T-cell (primary cell): Measurements from ENCODE around the gene UTP4. TPM values are rescaled to one million over a fixed set of nuclear protein-coding genes. Genes with fewer than 3 reads are reported as not detected.

Experiments used
- ATAC-seq, 4 experiments: fragments of 200-7000 bp in 3 of 4; fragments of 150-1000 bp in 1 of 4; cut with Tn5 transposase; replicated peaks in 1 of 4; 1 replicate in 3 of 4; 2 replicates in 1 of 4; pipeline ENCODE4 v1.10.0; 2021; ENCODE audit warnings: moderate library complexity in 3 of 4, mild to moderate bottlenecking in 2 of 4, moderate number of reproducible peaks in 1 of 4
- CTCF ChIA-PET, 2 donors: fragments of 300-600 bp; sonication (Branson Sonifier 250); formaldehyde crosslinking; loops; one replicate each; lab custom pipeline; 2022; ENCODE audit warnings: antibody characterized with exemption in 2 of 2; lab: Charles Lee
- POLR2A ChIA-PET, 2 donors: fragments of 300-600 bp; sonication (Branson Sonifier 250); formaldehyde crosslinking; loops; one replicate each; lab custom pipeline; 2022; ENCODE audit warnings: antibody characterized with exemption in 2 of 2; lab: Charles Lee
- DNase-seq, 35 experiments: peaks; one replicate each; pipeline versions ENCODE4 v3.0.0 to v3.0.0-alpha.2; 2013 to 2023
- H3K27ac ChIP-seq: one replicate; pipeline ENCODE4 v1.5.1; 2013; ENCODE audit warnings: low read length
- H3K27me3 ChIP-seq, 2 experiments: replicated peaks in 1 of 2; 1 replicate in 1 of 2; 2 replicates in 1 of 2; pipeline versions ENCODE4 v1.6.1 to v1.7.0; 2013; ENCODE audit warnings: low read length in 1 of 2, mixed read lengths in 1 of 2; ENCODE audit not compliant: control insufficient read depth in 2 of 2, insufficient read depth in 2 of 2; ENCODE audit errors: extremely low read depth in 1 of 2
- H3K36me3 ChIP-seq, 2 donors: 1 replicate in 1 of 2; 2 replicates in 1 of 2; pipeline versions ENCODE4 v1.6.1 to v1.7.0; 2013; ENCODE audit warnings: low read length in 1 of 2; ENCODE audit not compliant: control insufficient read depth in 2 of 2, insufficient read depth in 1 of 2; ENCODE audit errors: extremely low read depth in 1 of 2
- H3K4me1 ChIP-seq, 2 experiments: 1 replicate in 1 of 2; 2 replicates in 1 of 2; pipeline versions ENCODE4 v1.6.1 to v1.7.0; 2013; ENCODE audit warnings: low read length in 2 of 2, mixed read lengths in 1 of 2; ENCODE audit not compliant: insufficient read depth in 2 of 2, control insufficient read depth in 1 of 2; ENCODE audit errors: extremely low read depth in 1 of 2
- H3K4me3 ChIP-seq, 2 donors: 1 replicate in 1 of 2; 2 replicates in 1 of 2; pipeline versions ENCODE4 v1.5.1 to v1.7.0; 2013; ENCODE audit warnings: mild to moderate bottlenecking in 2 of 2, low read length in 1 of 2, moderate library complexity in 1 of 2; ENCODE audit not compliant: control insufficient read depth in 1 of 2; ENCODE audit errors: extremely low read depth in 1 of 2
- H3K9me3 ChIP-seq: 2 replicates; pipeline ENCODE4 v1.7.0; 2013
- H3K27ac Mint-ChIP-seq, 2 donors: one replicate each; pipeline ENCODE4 v1.8.0; 2020 to 2021; ENCODE audit warnings: mild to moderate bottlenecking in 2 of 2, mixed read lengths in 2 of 2
- H3K27me3 Mint-ChIP-seq, 2 donors: one replicate each; pipeline ENCODE4 v1.8.0; 2021 to 2022; ENCODE audit warnings: mixed read lengths in 2 of 2
- H3K36me3 Mint-ChIP-seq: one replicate; pipeline ENCODE4 v1.8.0; 2021; ENCODE audit warnings: mixed read lengths
- H3K4me1 Mint-ChIP-seq, 3 donors: one replicate each; pipeline ENCODE4 v1.8.0; 2020 to 2022; ENCODE audit warnings: mixed read lengths in 3 of 3, mild to moderate bottlenecking in 1 of 3
- H3K4me3 Mint-ChIP-seq, 3 donors: one replicate each; pipeline ENCODE4 v1.8.0; 2020 to 2022; ENCODE audit warnings: mild to moderate bottlenecking in 3 of 3, mixed read lengths in 3 of 3, moderate library complexity in 3 of 3
- H3K9me3 Mint-ChIP-seq, 3 donors: one replicate each; pipeline ENCODE4 v1.8.0; 2020 to 2022; ENCODE audit warnings: mixed read lengths in 3 of 3
- WGBS: methylation state at CpG from one replicate; pipeline ENCODE4 v1.1.5; 2013; ENCODE audit warnings: missing lambda C conversion rate; ENCODE audit not compliant: insufficient coverage; 5-methylcytosine and 5-hydroxymethylcytosine counted together
- total RNA-seq, 35 experiments: library from RNA in 6 of 35; stranded (reverse) in 6 of 35; fragments of 120-200 nt in 1 of 35; gene quantifications; one replicate each; pipeline versions ENCODE4 v1.2.1 to v1.2.4 and lab custom pipeline; 2013 to 2026

The UTP4 gene
- total RNA-seq, 5 donors from 2014 or later (not counting 1 experiment from before 2014, with no cell fraction given) = 30.3 to 42.5 (median 37.8) TPM

DNA sequence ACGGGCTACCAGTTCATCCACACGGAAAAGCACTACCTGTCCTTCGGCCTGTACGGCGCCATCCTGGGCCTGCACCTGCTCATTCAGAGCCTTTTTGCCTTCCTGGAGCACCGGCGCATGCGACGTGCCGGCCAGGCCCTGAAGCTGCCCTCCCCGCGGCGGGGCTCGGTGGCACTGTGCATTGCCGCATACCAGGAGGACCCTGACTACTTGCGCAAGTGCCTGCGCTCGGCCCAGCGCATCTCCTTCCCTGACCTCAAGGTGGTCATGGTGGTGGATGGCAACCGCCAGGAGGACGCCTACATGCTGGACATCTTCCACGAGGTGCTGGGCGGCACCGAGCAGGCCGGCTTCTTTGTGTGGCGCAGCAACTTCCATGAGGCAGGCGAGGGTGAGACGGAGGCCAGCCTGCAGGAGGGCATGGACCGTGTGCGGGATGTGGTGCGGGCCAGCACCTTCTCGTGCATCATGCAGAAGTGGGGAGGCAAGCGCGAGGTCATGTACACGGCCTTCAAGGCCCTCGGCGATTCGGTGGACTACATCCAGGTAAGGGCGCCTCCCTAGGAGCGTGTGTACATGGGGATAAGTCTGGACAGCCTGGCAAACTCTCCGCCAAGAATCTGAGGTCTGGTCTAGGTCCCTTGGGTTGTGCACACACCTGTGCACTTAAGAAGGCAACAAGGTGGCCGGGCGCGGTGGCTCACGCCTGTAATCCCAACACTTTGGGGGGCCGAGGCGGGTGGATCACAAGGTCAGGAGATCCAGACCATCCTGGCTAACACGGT lies 22.8 kb upstream of the UTP4 start:
- DNase-seq (no peak), ATAC-seq (no peak)
- no peaks in the 10 kb centered on the region for H3K9me3 Mint-ChIP-seq
- H3K4me1 Mint-ChIP-seq = peaks cover 20 to 24% (median 24%) of the 10 kb centered on the region in 3 donors
- no peaks in the 10 kb centered on the region for H3K9me3 ChIP-seq
- no peak overlapping the region for H3K27ac Mint-ChIP-seq
- peaks cover 25% of the 10 kb centered on the region for H3K36me3 Mint-ChIP-seq
- H3K27me3 Mint-ChIP-seq = peaks cover 22 to 27% of the 10 kb centered on the region in 2 donors
- H3K4me3 ChIP-seq = no peak overlapping the region
- peaks cover 4 to 11% of the 10 kb centered on the region in 2 donors for H3K36me3 ChIP-seq
- ChIA-PET POLR2A (interaction anchor here in 1 of 2 donors (0.6 kb wide), 1 partner anchor 16 kb away, joined by 3 read pairs; no protein-coding TSS in a partner anchor), CTCF (interaction anchor here in 1 of 2 donors (1.7 kb wide), 1 partner anchor 16 kb away, joined by 3 read pairs; no protein-coding TSS in a partner anchor)
- no peak overlapping the region for H3K27ac ChIP-seq
- 98% methylated on average over 42 of the region's 48 CpGs for WGBS
- no peak overlapping the region for H3K4me3 Mint-ChIP-seq
- peaks cover 0 to 55% of the 10 kb centered on the region in 2 experiments for H3K27me3 ChIP-seq
- H3K4me1 ChIP-seq = peaks cover 7 to 33% of the 10 kb centered on the region in 2 experiments

DNA sequence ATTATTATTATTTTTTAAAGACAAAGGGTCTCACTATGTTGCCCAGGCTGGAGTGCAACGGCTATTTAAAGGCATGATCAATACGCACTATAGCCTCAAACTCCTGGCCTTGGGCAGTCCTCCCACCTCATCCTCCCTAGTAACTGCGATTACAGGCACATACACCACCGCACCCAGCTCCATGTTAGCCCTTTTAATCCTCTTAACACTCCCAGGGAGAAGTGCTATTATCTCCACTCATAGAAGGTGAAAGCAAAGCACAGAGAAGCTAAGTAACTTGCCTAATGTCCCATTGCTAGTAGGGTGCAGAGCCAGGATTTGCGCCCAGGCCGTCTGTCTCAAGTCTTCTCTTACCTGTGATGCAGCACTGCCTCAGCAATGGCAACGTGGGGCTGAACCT lies 22.0 kb upstream of the UTP4 start:
- Histone ChIP-seq H3K4me1 (peaks cover 7 to 32% of the 10 kb centered on the region in 2 experiments), H3K27me3 (peaks cover 0 to 48% of the 10 kb centered on the region in 2 experiments), H3K4me3 (no peak overlapping the region), H3K9me3 (no peaks in the 10 kb centered on the region), H3K36me3 (peaks cover 4 to 17% of the 10 kb centered on the region in 2 donors), H3K27ac (no peak overlapping the region)
- CTCF ChIA-PET = interaction anchor here in 1 of 2 donors (0.5 to 1.7 kb wide), 2 partner anchors 15 to 22 kb away, joined by 3 to 6 read pairs; partner anchors contain the start of genes CHTF8 and UTP4
- no peak for DNase-seq
- POLR2A ChIA-PET = no interaction called here
- Mint-ChIP-seq H3K4me1 (peaks cover 16 to 21% (median 20%) of the 10 kb centered on the region in 3 donors), H3K27me3 (peaks cover 19 to 23% of the 10 kb centered on the region in 2 donors), H3K27ac (no peak overlapping the region), H3K9me3 (no peaks in the 10 kb centered on the region), H3K4me3 (no peak overlapping the region), H3K36me3 (peaks cover 30% of the 10 kb centered on the region)
- no peak for ATAC-seq
- WGBS = 94% methylated on average over 7 of the region's 7 CpGs

DNA sequence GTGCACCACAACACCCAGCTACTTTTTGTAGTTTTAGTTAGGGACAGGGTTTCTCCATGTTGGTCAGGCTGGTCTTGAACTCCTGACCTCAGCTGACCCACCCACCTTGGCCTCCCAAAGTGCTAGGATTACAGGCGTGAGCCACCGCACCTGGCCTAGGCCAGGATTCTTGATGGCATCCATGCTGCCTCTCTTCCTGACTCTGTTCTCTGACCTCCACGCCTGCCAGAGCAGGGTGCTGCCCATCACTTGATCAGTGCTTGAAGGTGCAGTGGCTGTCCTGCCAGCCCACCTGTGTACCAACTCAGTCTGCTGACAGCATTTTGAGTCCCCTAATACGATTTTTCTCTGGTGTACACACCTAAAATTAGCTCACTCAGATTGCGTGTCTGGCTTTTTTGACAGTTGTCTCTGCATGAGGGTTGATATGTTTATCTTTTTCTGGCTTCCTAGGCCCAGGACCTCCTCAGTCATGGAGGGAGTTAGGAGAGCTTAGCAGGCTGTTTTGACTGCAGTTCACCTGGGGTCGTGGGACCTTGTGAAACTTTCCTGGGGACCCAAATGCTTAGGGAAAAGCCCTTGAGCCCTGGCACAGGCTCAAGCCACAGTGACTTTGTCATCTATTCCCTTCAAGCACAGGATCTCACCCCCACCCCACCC lies 21.1 kb upstream of the UTP4 start:
- ChIA-PET CTCF (interaction anchor here (0.5 to 1.7 kb wide), 5 partner anchors 13 to 207 kb away, joined by 3 to 5 read pairs (median 3); no protein-coding TSS in a partner anchor), POLR2A (interaction anchor here in 1 of 2 donors (1.0 kb wide), 1 partner anchor 11 kb away, joined by 7 read pairs; no protein-coding TSS in a partner anchor)
- 92% methylated on average over 3 of the region's 6 CpGs for WGBS
- no peak overlapping the region for H3K4me3 ChIP-seq
- H3K36me3 ChIP-seq = peaks cover 4 to 19% of the 10 kb centered on the region in 2 donors
- peaks cover 16 to 19% of the 10 kb centered on the region in 2 donors for H3K27me3 Mint-ChIP-seq
- ATAC-seq (no peak), DNase-seq (no peak)
- H3K27ac ChIP-seq = no peak overlapping the region
- peaks cover 34% of the 10 kb centered on the region for H3K36me3 Mint-ChIP-seq
- H3K4me1 Mint-ChIP-seq = peaks cover 13 to 17% (median 16%) of the 10 kb centered on the region in 3 donors
- H3K9me3 ChIP-seq = no peaks in the 10 kb centered on the region
- peaks cover 7 to 27% of the 10 kb centered on the region in 2 experiments for H3K4me1 ChIP-seq
- H3K9me3 Mint-ChIP-seq = no peaks in the 10 kb centered on the region
- H3K27ac Mint-ChIP-seq = no peak overlapping the region
- no peak overlapping the region for H3K4me3 Mint-ChIP-seq
- H3K27me3 ChIP-seq = peaks cover 0 to 42% of the 10 kb centered on the region in 2 experiments

DNA sequence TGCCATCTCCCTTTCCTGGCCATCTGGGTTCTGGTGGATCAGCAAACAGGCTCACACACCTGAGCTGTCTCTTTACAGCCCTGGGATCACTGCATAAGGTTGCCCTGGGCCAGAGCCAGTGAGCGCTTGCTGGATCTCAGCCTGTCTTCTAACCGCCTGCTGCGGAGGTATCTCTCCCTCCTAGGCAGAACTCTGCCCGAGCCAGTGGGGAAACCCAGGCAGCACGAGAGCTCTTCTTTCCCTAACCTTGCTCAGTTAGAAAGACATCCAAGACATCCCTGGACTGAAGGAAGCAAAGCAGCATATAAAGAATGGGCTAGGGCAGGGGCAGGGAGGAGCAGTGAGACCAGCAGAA lies 20.6 kb upstream of the UTP4 start:
- Histone ChIP-seq H3K27ac (no peak overlapping the region), H3K4me1 (peaks cover 7 to 21% of the 10 kb centered on the region in 2 experiments), H3K27me3 (peaks cover 0 to 37% of the 10 kb centered on the region in 2 experiments), H3K9me3 (no peaks in the 10 kb centered on the region), H3K4me3 (no peak overlapping the region), H3K36me3 (peaks cover 4 to 24% of the 10 kb centered on the region in 2 donors)
- peaks cover 34% of the 10 kb centered on the region for H3K36me3 Mint-ChIP-seq
- ATAC-seq (no peak), DNase-seq (no peak)
- ChIA-PET POLR2A (interaction anchor here in 1 of 2 donors (1.0 kb wide), 1 partner anchor 11 kb away, joined by 7 read pairs; no protein-coding TSS in a partner anchor), CTCF (interaction anchor here in 1 of 2 donors (0.6 to 0.7 kb wide), 2 partner anchors 12 to 206 kb away, joined by 3 to 5 read pairs; no protein-coding TSS in a partner anchor)
- 100% methylated on average over 1 of the region's 5 CpGs for WGBS
- peaks cover 14 to 17% of the 10 kb centered on the region in 2 donors for H3K27me3 Mint-ChIP-seq
- H3K9me3 Mint-ChIP-seq = no peaks in the 10 kb centered on the region
- H3K4me1 Mint-ChIP-seq = peaks cover 12 to 15% (median 14%) of the 10 kb centered on the region in 3 donors
- H3K27ac Mint-ChIP-seq = no peak overlapping the region
- H3K4me3 Mint-ChIP-seq = no peak overlapping the region

DNA sequence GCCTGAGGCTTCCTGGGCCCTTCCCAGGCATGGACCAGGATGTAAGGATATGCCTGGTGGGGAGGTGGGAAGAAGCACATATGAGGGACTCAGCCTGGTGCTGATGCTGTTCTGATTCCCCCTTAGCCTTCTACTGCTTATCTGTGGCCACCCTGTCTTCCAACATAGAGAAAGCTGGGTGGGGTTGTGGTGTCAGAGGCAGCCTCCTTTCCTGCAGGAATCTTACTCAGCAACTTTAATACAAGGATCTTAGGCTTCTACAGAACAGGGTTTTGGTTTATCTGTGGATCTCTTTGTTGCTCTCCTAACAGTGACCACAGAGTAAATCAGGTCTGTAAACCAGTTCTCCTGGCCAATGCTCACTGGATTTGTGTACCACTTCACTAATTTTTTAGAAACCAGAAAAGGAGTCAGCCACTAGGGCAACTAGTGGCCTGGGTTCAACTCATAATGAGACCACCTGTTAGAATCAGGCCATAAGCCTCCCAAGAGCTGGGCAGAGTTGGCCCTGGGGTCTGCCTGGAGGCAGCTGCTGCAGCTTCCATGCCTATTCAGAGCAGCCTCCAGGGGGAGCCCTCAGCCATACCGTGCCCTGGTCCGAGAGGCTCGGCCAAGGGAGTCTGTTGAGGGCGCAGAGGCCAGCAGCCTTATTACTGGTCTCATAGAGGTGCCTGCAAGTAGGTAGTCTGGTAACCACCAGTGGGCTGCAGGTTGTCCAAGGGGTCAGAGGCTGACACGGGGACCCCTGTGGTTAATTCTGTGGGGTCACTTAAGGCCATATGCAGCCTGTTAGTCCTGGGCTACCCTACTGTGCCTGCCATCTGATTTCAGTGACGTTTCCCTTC lies 19.9 kb upstream of the UTP4 start:
- ChIA-PET CTCF (interaction anchor here (0.6 to 2.1 kb wide), 4 partner anchors 11 to 250 kb away, joined by 3 to 7 read pairs (median 4); no protein-coding TSS in a partner anchor), POLR2A (interaction anchor here in 1 of 2 donors (1.0 kb wide), 1 partner anchor 10 kb away, joined by 7 read pairs; no protein-coding TSS in a partner anchor)
- ATAC-seq (peak in 3 of 4 experiments; percentile 62 to 73 (median 65)), DNase-seq (peak in 21 of 35 experiments; percentile 7 to 53 (median 32))
- WGBS = 56% methylated on average over 5 of the region's 6 CpGs
- Histone ChIP-seq H3K4me3 (no peak overlapping the region), H3K27ac (no peak overlapping the region), H3K36me3 (peaks cover 4 to 30% of the 10 kb centered on the region in 2 donors), H3K27me3 (peaks cover 0 to 31% of the 10 kb centered on the region in 2 experiments), H3K4me1 (peaks cover under 1 to 15% of the 10 kb centered on the region in 2 experiments), H3K9me3 (no peaks in the 10 kb centered on the region)
- Mint-ChIP-seq H3K27me3 (peaks cover 9 to 12% of the 10 kb centered on the region in 2 donors), H3K27ac (no peak overlapping the region), H3K4me3 (no peak overlapping the region), H3K9me3 (no peaks in the 10 kb centered on the region), H3K4me1 (peaks cover 6 to 10% (median 9%) of the 10 kb centered on the region in 3 donors), H3K36me3 (peaks cover 34% of the 10 kb centered on the region)
